ENCODE measurements around the gene STXBP5. TPM values are rescaled to one million over a fixed set of nuclear protein-coding genes. Genes with fewer than 3 reads are reported as not detected.

STXBP5 gene
- total and polyA plus RNA-seq, 2 experiments from 2014 or later = 4.9 to 49.9 TPM

DNA sequence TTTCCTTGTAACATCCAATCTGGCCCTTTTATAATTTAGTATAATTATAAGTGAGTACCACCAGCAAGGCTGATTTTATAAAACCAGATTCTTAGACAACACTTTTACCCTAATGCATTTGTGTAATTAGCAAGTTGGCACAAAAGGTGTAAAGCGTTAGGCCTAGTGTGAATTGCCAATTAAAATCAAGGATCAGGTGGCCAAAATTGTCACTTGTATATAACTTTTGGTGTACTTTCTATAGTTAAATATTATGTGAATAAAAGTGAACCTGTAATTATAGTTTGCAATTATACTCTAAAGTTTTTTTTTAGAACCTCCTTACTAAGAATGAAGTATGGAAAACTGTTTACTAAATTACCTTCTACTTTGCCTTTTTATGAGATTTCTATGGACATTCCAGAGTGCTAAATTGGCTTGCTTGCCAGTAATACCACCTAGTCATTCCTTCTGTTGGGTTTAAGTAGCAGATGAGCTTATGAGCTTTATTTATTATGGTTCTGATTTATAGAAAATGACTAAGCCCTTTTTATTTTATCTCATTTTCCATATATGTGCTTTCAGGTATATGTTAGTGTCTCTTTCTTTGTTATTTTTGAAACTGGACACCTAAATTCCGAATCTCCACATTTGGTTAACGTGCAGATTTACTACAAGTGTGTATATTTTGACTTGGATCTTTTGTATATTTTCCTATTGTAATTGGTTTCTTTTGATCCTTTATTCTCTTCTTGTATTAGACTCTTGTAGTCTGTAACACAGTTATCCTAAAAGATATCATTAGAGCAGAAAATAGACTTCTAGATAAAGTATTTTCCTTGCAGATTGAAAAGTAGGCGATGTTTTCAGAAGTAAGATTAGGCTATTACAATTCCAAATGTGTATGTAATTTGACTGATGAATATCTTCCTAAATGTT is 3.9 kb downstream of the STXBP5 start:
- Histone ChIP-seq H3K79me2 (ENCODE audit: insufficient read depth) (peaks cover 90% of the 10 kb centered on the region), H3K4me2 (ENCODE audit: unreplicated experiment) (peak overlapping the region; percentile 96), H3K9me3 (ENCODE audit: low read depth) (no peaks in the 10 kb centered on the region), H3K27ac (peak overlapping the region; percentile 22), H3K9ac (peak overlapping the region; percentile 95), H2AFZ (no peak overlapping the region), H3K4me3 (peak overlapping the region; percentile 99), H3K4me1 (ENCODE audit: insufficient read depth) (peaks cover 33% of the 10 kb centered on the region), H3K36me3 (ENCODE audit: low read depth) (no peaks in the 10 kb centered on the region), H3K27me3 (replicated peaks; ENCODE audit: insufficient read depth) (no peaks in the 10 kb centered on the region), H3K9me2 (ENCODE audit: insufficient read depth) (no peaks in the 10 kb centered on the region), H4K20me1 (ENCODE audit: insufficient read depth) (no peaks in the 10 kb centered on the region), H3F3A (ENCODE audit: insufficient read depth) (peaks cover 5% of the 10 kb centered on the region; the same call in 1 of the 2 replicates)
- TF ChIP-seq EZH2phosphoT487 (IDR thresholded peaks at IDR 0.05; ENCODE audit: insufficient read depth, low read depth) = no peak
- TF ChIP-seq EZH2 (IDR thresholded peaks at IDR 0.05; ENCODE audit: insufficient read depth, poor library complexity, severe bottlenecking) = no peak
- in situ Hi-C loops (cut with MboI) = no loop called here
- 94 to 97% methylated on average over 4 of the region's 4 CpGs for WGBS, 2 experiments (ENCODE audit: low coverage in 1 of 2, low lambda C conversion rate in 2 of 2, missing lambda C conversion rate in 2 of 2)
- peak; percentile 26 for DNase-seq

DNA sequence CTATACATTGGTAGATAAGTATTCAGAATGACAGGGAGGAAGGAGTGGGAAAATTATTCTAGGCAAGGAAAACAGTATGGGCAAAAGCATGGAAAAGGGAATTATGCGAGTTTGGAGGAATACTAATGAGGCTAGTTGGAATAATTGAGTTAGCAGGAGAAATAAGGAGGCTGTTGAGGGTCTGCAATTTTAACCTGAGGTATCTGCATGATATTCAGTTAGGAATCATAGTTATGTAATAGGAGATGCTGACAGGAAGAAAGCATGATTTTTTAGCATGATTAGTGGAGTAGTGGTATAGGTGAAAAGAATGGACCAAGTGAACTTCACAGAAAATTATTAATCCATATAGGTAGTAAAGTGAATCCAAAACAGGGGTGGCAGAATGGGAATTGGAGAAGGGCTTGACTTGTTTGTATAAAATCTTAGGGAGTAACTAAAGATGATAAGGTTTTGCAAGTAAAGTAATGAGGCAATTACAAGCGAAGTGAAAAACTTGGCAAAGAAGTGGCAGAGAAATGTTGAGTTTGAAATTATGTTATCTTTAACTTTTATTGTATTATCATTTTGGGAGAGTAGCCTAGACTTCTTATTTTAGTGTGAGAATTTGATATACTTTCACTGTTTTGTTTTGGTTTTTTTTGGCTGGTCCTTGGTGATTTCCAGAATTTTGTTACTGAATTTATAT is 5.7 kb downstream of the STXBP5 start:
- Histone ChIP-seq H3K79me2 (ENCODE audit: insufficient read depth) (peaks cover 100% of the 10 kb centered on the region), H3K36me3 (ENCODE audit: low read depth) (no peaks in the 10 kb centered on the region), H3K9me2 (ENCODE audit: insufficient read depth) (no peaks in the 10 kb centered on the region), H3K4me3 (no peak overlapping the region), H3K9ac (no peak overlapping the region), H2AFZ (no peak overlapping the region), H3K4me2 (ENCODE audit: unreplicated experiment) (no peak overlapping the region), H3K27me3 (replicated peaks; ENCODE audit: insufficient read depth) (no peaks in the 10 kb centered on the region), H4K20me1 (ENCODE audit: insufficient read depth) (no peaks in the 10 kb centered on the region), H3K4me1 (ENCODE audit: insufficient read depth) (peaks cover 44% of the 10 kb centered on the region), H3F3A (ENCODE audit: insufficient read depth) (peaks cover 5% of the 10 kb centered on the region), H3K9me3 (ENCODE audit: low read depth) (no peaks in the 10 kb centered on the region), H3K27ac (no peak overlapping the region)
- 93 to 100% methylated on average over 2 of the region's 2 CpGs for whole genome bisulfite sequencing, 2 experiments (ENCODE audit: low coverage in 1 of 2, low lambda C conversion rate in 2 of 2, missing lambda C conversion rate in 2 of 2)
- in situ Hi-C loops (cut with MboI) = no loop called here
- no peak for DNase-seq
- TF ChIP-seq EZH2phosphoT487 (IDR thresholded peaks at IDR 0.05; ENCODE audit: insufficient read depth, low read depth) (no peak), EZH2 (IDR thresholded peaks at IDR 0.05; ENCODE audit: insufficient read depth, poor library complexity, severe bottlenecking) (no peak)

DNA sequence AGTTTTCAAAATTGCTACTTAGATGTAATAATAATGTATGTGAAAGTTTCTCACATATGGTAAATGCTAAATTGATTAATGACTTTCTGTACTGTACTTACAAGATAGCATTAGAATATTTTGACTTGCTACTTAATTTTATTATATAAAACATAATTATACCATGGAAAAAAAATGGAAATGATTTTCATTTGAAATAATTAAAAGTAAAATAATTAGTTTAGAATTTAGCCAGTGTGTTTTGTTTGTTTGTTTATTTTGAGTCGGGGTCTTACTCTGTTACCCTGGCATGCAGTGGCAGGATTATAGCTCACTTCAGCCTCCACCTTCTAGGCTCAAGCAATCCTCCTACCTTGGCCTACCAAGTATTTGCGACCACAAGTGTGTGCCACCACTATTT is 7.1 kb downstream of the STXBP5 start:
- no peaks in the 10 kb centered on the region for H3K27me3 ChIP-seq (replicated peaks; ENCODE audit: insufficient read depth)
- no peak overlapping the region for H2AFZ ChIP-seq
- H3K36me3 ChIP-seq (ENCODE audit: low read depth) = no peaks in the 10 kb centered on the region
- no peaks in the 10 kb centered on the region for H3K9me2 ChIP-seq (ENCODE audit: insufficient read depth)
- no peak overlapping the region for H3K4me2 ChIP-seq (ENCODE audit: unreplicated experiment)
- TF ChIP-seq EZH2 (IDR thresholded peaks at IDR 0.05; ENCODE audit: insufficient read depth, poor library complexity, severe bottlenecking) (no peak), EZH2phosphoT487 (IDR thresholded peaks at IDR 0.05; ENCODE audit: insufficient read depth, low read depth) (no peak)
- H3K4me1 ChIP-seq (ENCODE audit: insufficient read depth) = peaks cover 41% of the 10 kb centered on the region
- no peaks in the 10 kb centered on the region for H3K9me3 ChIP-seq (ENCODE audit: low read depth)
- no peak overlapping the region for H3K4me3 ChIP-seq
- H3K79me2 ChIP-seq (ENCODE audit: insufficient read depth) = peaks cover 100% of the 10 kb centered on the region
- in situ Hi-C loops (cut with MboI) = no loop called here
- DNase-seq = no peak
- H3K9ac ChIP-seq = no peak overlapping the region
- peaks cover 4% of the 10 kb centered on the region; the same call in 1 of the 2 replicates for H3F3A ChIP-seq (ENCODE audit: insufficient read depth)
- H4K20me1 ChIP-seq (ENCODE audit: insufficient read depth) = no peaks in the 10 kb centered on the region
- no peak overlapping the region for H3K27ac ChIP-seq
- WGBS, 2 experiments (ENCODE audit: low coverage in 1 of 2, low lambda C conversion rate in 2 of 2, missing lambda C conversion rate in 2 of 2) = 97 to 99% methylated on average over 2 of the region's 2 CpGs

DNA sequence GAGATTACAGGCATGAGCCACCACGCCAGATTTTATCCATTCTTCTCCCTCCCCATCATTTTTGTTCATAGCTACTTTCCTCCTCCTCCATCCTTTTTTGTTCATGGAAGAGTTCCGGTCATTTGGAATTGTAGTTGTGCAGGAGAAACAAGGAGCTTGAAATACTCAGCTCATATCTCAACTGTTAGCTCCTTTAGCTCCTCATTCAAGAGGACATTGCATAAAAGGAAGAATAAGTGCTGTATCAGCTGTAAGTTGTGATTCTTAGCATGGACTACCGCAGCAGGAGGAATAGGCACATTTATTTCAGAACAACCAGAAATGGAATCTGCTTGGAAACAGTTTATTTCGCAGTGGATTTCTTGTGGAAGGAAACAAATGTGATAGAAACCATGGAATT is 7.6 kb downstream of the STXBP5 start:
- 85 to 92% methylated on average over 4 of the region's 4 CpGs for WGBS, 2 experiments (ENCODE audit: low coverage in 1 of 2, low lambda C conversion rate in 2 of 2, missing lambda C conversion rate in 2 of 2)
- peaks cover 100% of the 10 kb centered on the region for H3K79me2 ChIP-seq (ENCODE audit: insufficient read depth)
- no peaks in the 10 kb centered on the region for H3K9me2 ChIP-seq (ENCODE audit: insufficient read depth)
- in situ Hi-C loops (cut with MboI) = no loop called here
- H3K4me3 ChIP-seq = no peak overlapping the region
- no peak for TF ChIP-seq EZH2 (IDR thresholded peaks at IDR 0.05; ENCODE audit: insufficient read depth, poor library complexity, severe bottlenecking)
- no peak for TF ChIP-seq EZH2phosphoT487 (IDR thresholded peaks at IDR 0.05; ENCODE audit: insufficient read depth, low read depth)
- no peak overlapping the region for H2AFZ ChIP-seq
- no peaks in the 10 kb centered on the region for H4K20me1 ChIP-seq (ENCODE audit: insufficient read depth)
- no peaks in the 10 kb centered on the region for H3K36me3 ChIP-seq (ENCODE audit: low read depth)
- H3K9me3 ChIP-seq (ENCODE audit: low read depth) = no peaks in the 10 kb centered on the region
- peaks cover 4% of the 10 kb centered on the region; the same call in 1 of the 2 replicates for H3F3A ChIP-seq (ENCODE audit: insufficient read depth)
- no peak overlapping the region for H3K4me2 ChIP-seq (ENCODE audit: unreplicated experiment)
- no peak overlapping the region for H3K27ac ChIP-seq
- no peaks in the 10 kb centered on the region for H3K27me3 ChIP-seq (replicated peaks; ENCODE audit: insufficient read depth)
- no peak overlapping the region for H3K9ac ChIP-seq
- no peak for DNase-seq
- H3K4me1 ChIP-seq (ENCODE audit: insufficient read depth) = peaks cover 36% of the 10 kb centered on the region

All from GM23248 (cell line).